Measurements from ENCODE around the gene MBLAC2.
A peak's percentile ranks its signal among the peaks of the same experiment; 100 is the strongest.

MBLAC2 gene

GRCh38 chr5:90446961-90447360 is 27.6 kb downstream of the MBLAC2 start:
- DNase-seq: no peak

DNA sequence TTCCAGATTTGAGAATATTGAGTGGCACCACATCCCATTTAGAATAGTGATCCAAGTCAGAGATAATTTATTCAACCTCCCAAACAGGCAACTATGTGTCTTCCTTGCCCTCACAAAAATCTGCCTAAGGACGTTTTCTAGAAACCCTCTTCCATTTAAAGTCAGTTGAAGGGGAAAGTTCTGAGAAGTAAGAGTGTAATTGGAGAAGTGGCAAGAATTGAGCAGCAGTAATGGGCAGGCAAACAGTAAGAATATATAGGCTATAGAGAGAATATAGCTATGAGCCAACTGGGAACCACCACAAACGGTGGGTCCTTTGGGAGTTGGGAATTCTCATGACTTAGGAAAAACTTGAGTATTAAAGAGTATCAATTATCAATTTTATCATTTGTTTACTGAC is 33.9 kb downstream of the MBLAC2 start:
- DNase-seq: no peak

DNA sequence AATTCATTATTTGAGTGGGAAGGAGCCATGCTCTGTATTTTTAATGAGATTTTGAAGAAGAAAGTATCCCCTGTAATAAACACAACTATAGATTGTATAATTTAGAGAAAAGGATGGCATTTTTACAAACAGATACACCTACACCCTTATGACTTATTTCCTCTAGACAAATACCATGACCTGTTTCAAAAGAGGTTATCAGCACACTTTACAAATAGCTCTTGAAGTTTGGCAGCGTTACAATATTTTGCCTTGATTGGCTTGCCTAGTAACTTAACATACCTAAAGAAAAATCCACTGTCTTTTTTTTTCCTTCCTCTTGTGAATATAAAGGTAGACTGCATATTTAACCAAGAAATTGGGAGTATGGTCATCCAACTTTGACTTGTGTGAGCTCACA is 36.5 kb downstream of the MBLAC2 start:
- no peak for DNase-seq

DNA sequence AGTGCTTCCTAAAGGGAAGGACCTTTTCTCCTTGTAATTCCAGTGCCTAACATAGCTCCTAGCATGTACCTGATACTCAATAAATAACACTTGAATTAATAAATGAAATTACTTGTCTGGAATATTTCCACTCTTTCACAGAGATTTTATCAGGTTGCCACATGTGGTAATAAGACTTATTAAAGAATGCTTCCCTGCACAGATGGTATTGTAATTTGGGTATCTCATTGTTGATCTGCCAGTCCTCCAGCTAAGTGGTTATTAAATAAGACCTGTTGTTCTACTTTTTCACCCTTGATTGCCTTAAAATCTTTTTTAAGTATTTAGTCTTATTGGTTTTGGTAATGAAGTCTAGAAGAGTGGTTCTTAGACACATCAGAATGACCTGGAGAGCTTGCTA is 36.9 kb downstream of the MBLAC2 start:
- no peak for DNase-seq

- peak; percentile 46 for DNase-seq
Observed at GRCh38 chr5:90434116-90434714, 40.4 kb downstream of the MBLAC2 start.

DNA sequence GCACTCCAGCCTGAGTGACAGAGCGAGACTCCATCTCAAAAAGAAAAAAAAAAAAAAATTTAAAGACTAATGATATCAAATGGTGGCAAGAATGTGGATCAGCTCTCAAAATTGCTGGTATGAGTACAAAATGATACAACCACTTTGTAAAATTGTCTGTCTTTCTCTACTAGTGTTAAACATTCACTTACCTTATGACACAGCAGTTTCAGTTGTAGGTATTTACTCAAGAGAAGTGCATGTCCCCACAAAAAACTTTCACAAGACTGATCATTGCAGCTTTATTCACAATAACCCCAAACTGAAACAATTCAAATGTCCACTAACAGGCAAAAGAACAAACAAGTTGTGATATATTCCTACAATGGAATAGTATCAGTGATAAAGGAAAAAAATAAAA is 50.3 kb downstream of the MBLAC2 start:
- peak; percentile 16 for DNase-seq

DNA sequence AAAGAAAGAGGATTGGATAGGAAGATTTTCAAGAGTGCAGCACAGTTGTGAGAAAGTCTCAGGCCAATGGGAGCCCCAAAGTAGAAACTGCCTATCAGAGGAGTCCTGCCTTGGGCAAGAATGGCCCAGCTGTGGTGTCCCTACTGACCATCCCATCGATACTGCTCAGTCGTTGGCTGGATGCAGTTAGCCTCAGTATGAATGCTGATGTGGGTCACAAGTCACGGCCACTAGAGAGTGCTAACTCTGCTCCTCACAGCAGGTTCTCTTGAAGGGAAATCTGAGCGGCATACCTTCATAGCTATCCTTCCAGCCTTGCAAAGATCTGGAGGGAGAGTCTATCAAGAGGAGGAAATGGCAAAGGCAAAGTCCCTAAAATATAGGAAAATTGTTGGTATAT is 53.4 kb downstream of the MBLAC2 start:
- DNase-seq: no peak

DNA sequence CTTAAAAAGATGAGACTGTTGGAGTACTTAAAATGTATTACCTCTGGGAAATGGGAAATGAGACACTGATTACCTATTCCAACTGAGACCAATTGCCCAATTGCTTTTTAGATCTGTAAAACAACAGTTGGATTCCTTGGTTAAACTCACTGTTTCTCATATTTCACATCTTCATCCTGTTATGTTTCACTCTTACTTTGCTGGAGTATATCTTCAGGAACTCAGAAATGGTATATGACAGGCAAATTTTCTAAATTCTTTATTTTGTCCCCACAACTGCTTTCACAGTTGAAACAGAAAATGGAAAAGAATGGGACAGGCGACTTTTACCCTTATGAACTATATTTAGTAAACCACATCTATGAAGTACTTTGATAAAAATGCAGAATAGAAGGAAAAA is 56.4 kb downstream of the MBLAC2 start:
- no peak for DNase-seq

GRCh38 chr5:90410178-90410762 is 64.3 kb downstream of the MBLAC2 start:
- DNase-seq: peak; percentile 3

DNA sequence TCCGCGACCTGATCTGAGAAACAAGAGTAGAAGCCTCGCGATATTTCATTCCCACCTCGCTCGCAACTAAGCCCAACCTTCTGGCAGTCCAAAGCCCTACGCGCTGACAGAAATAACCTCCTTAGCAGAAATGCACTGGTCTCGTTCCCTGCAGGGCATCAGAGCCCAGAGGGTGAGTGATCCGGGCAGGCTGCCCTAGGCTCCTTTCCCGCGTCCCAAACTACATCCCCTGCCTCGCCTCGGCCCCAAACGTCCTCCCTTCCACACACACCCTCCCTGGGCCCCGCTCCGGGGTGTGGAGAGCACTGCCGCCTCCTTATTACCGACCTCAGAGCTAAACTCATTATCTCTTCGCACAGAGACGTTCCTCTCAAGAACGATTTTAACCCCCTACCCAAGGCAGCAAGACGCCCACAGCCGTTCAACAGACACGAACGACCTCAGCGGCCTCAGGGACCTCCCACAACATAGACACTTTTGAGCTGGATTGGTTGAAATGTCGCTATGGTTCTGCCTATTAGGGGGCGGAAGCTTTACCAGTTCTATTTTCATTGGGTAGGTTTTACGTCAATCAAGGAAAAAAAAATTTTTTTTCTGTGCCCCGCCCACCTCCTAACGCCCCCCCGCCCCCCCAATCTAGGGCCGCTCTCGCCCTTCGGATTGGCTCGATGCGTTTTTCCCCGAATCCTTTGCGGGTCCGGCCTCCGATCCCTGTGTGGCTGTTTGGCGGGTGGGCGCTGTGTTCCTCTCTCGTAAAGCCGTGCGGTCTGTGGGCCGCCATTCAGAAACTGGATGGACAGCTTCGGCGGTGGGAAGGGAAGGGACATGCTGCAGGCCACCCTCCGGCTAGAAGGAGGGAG is 65.0 kb downstream of the MBLAC2 start, which contains the start of gene CETN3:
CETN3 (minus strand) TSS at position 439 of the 860 bp plus-strand sequence; CDS start at position 344, 95 bp downstream.
- DNase-seq: peak; percentile 94

GRCh38 chr5:90408571-90409317 is 65.8 kb downstream of the MBLAC2 start:
- peak; percentile 2 for DNase-seq

All from activated CD4-positive, alpha-beta T cell treated with anti-CD3 and anti-CD28 coated beads, Interleukin-2, amount 50 U/mL, for 16 hours (primary cell).